LNCAP (cell line): Measurements from ENCODE around the gene INPP4A.

ENCODE experiments used
- CTCF ChIP-seq: fragments of 450-650 bp; IDR thresholded peaks from 2 replicates; pipeline ENCODE4 v1.5.1; 2017; ENCODE audit warnings: mild to moderate bottlenecking

INPP4A gene

GRCh38 chr2:98580656-98581284 is 136.1 kb downstream of the INPP4A start:
- TF ChIP-seq CTCF = no peak

GRCh38 chr2:98582523-98582922 is 137.9 kb downstream of the INPP4A start:
- TF ChIP-seq CTCF = no peak

GRCh38 chr2:98583276-98583675 is 138.6 kb downstream of the INPP4A start:
- TF ChIP-seq CTCF = no peak

GRCh38 chr2:98583816-98584618 is 139.4 kb downstream of the INPP4A start:
- no peak for TF ChIP-seq CTCF

- no peak for TF ChIP-seq CTCF
Observed at GRCh38 chr2:98585386-98585785, 140.7 kb downstream of the INPP4A start.

GRCh38 chr2:98586551-98587140 is 142.0 kb downstream of the INPP4A start:
- TF ChIP-seq CTCF = no peak

GRCh38 chr2:98588880-98589431 is 144.3 kb downstream of the INPP4A start:
- no peak for TF ChIP-seq CTCF
